ENCODE data around the gene DTNB. TPM values are rescaled to one million over a fixed set of nuclear protein-coding genes. Genes with fewer than 3 reads are reported as not detected.

The DTNB gene
- total RNA-seq, 2 donors from 2014 or later = 4.3 to 4.4 TPM

DNA sequence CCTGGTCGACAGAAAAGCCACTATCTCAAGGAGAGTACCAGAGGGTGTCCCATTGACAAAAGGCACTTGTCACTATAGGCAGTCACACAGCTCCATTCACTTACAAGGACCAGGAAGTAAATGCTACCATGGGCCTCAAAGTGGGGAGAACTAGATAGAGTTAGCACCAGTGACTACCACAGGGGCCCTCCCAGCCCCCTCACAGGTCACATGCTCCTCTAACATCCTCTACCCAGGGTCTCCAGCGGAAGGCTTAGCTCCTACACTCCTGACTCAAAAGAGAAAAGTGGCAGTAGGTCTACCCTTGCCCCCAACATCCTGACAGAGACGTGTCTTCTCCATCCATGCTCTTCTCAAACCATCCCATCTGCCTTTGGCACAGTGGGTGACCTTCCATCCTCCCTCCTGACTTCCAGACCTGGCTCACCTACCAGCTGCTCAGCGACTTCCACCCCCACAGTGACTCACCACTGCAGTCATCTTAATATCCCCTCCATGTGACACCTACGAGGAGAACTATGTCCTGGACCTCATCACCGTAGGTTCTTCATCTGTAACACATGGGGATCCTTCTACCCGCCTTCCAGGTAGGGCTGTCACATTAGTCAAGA is 326.1 kb downstream of the DTNB start:
- TF ChIP-seq, protein P1, sequence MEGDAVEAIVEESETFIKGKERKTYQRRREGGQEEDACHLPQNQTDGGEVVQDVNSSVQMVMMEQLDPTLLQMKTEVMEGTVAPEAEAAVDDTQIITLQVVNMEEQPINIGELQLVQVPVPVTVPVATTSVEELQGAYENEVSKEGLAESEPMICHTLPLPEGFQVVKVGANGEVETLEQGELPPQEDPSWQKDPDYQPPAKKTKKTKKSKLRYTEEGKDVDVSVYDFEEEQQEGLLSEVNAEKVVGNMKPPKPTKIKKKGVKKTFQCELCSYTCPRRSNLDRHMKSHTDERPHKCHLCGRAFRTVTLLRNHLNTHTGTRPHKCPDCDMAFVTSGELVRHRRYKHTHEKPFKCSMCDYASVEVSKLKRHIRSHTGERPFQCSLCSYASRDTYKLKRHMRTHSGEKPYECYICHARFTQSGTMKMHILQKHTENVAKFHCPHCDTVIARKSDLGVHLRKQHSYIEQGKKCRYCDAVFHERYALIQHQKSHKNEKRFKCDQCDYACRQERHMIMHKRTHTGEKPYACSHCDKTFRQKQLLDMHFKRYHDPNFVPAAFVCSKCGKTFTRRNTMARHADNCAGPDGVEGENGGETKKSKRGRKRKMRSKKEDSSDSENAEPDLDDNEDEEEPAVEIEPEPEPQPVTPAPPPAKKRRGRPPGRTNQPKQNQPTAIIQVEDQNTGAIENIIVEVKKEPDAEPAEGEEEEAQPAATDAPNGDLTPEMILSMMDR (IDR thresholded peaks at IDR 0.05) = no peak
- DNase-seq (ENCODE audit: low spot score) = no peak
- H3K36me3 ChIP-seq = no peaks in the 10 kb centered on the region
- no peak overlapping the region for H3K4me3 ChIP-seq
- H3K27ac ChIP-seq = no peak overlapping the region
- no peaks in the 10 kb centered on the region for H3K9me3 ChIP-seq
- H3K4me1 ChIP-seq = peaks cover 0 to 4% of the 10 kb centered on the region in 2 donors
- no peaks in the 10 kb centered on the region for H3K27me3 ChIP-seq

DNA sequence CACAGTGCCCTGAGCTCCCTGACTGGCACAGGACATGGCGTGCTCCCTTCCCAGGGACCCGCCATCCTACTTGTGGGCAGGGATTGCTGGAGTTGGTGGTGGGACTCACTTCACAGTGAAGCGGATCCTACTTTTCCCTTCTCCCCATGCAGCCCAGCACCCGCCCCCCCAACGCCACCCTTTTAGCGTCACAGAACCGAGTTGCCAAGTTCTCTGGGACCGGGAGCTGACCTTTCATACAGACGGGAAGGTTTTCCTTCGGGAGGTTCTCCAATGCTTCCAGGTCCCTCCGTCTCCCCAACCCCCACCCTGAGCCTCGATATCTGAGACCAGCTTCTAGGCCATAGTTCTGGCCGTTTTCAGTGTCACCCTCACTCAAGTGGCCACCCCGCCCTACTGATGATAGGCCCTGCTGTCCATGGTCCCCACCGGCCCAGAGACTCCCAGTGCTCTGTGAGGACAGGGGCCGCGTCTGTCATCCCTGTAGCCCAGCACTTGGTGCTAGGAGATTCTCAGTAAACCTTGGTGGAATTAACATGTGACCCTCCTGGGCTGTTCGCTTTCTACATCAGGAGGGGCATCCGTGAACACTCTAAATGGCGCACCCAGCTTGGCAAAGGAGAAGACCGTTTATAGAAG is 330.1 kb downstream of the DTNB start:
- Histone ChIP-seq H3K9me3 (no peaks in the 10 kb centered on the region), H3K27me3 (no peaks in the 10 kb centered on the region), H3K4me1 (peaks cover 0 to 27% of the 10 kb centered on the region in 2 donors), H3K36me3 (no peaks in the 10 kb centered on the region), H3K27ac (no peak overlapping the region), H3K4me3 (no peak overlapping the region)
- TF ChIP-seq, protein P1 (IDR thresholded peaks at IDR 0.05) = no peak
- no peak for DNase-seq (ENCODE audit: low spot score)

DNA sequence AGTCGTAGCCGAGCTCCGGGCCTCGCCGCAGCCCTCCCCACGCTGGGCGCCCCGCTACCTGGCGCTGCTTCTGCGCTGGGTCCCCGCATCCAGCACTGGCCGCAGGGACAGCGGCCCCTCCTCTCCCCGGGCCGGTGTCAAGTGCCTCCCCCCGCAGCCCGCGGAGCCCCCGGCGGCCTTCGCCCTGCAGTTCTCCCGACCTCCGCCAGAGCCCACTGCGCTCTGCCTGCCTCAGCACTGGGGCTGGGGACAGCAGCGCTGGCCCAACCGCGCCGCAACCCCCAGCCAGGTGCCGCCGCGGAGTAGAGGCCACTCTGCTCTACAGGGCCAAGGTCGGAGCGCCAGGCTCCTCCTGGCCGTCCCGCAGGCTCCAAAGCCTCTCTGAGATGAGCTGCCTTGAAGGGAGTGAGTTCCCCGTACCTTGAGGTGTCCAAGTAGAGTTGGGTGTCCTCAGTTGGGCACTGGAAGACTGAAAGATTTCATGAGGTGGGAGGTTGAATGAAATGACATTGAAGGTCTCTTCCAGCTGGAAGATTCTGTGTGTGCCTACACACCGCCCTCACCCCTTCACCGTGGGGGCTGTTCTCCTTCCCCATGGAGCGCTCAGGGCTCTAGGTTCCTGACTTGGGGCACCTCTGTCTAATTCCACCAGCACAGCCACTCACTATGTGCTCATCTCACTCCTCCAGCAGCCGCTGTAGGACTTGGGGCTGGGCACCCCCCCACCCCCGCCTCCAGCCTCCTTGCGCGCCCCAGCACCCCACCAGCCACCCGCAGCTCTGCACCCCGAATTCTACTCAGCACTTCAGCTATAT is 330.8 kb downstream of the DTNB start:
- Histone ChIP-seq H3K27me3 (no peaks in the 10 kb centered on the region), H3K4me3 (peak overlapping the region; percentile 55 to 77), H3K27ac (peak overlapping the region; percentile 65 to 81), H3K9me3 (no peaks in the 10 kb centered on the region), H3K4me1 (peaks cover 0 to 34% of the 10 kb centered on the region in 2 donors), H3K36me3 (no peaks in the 10 kb centered on the region)
- DNase-seq (ENCODE audit: low spot score) = peak; percentile 79
- TF ChIP-seq, protein P1 (IDR thresholded peaks at IDR 0.05) = peak; percentile 96 to 99

DNA sequence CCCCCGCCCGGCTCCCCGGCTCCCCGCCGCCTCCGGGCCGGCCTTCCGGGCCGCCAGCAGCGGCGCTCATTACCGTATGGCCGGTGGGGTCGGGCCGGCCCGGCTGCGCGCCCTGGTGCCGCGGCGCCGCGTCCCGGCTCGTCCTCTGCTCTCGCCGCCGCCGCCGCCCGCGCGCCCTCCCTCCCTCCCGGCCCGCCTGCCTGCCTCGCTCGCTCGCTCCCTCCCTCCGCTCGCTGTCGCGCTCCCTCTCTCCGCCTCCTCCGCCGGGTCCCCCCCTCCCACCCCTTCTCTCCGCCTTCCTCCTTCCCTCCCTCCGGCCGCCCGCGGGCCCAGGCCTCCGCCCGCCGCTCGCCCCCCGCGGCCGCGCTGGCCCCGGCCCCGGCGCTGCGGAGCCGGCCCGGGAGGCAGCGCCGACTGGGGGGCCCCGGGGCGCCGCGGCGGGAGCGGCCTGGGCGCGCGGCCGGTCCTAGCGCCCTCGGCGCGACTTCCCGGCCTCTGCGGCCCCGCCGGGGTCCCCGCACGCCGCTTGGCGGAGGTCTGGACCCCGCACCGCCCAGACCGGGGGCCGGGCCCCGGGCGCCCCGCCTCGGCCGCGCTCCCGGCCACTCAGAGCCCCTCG is 331.5 kb downstream of the DTNB start, which contains the start of gene DNMT3A:
Gene DNMT3A (minus strand): TSS at position 173 of the 619 bp plus-strand sequence. CDS start 27,941 bp downstream, outside the sequence.
- H3K4me1 ChIP-seq = peaks cover 0 to 39% of the 10 kb centered on the region in 2 donors
- H3K27me3 ChIP-seq = no peaks in the 10 kb centered on the region

More for the DNA sequence above, 331.5 kb downstream of the DTNB start, which contains the start of gene DNMT3A:
- Histone ChIP-seq H3K9me3 (no peaks in the 10 kb centered on the region), H3K4me3 (peak within 1 kb of the TSS; percentile 55 to 77), H3K27ac (peak within 1 kb of the TSS; percentile 85 to 93), H3K36me3 (no peaks in the 10 kb centered on the region)
- DNase-seq (ENCODE audit: low spot score) = no peak
- TF ChIP-seq, protein P1 (IDR thresholded peaks at IDR 0.05) = no peak

Data from right atrium auricular region (tissue), 2 donors.